GM21717 (cell line): ENCODE data around the gene BUB3.

Source experiments
- ATAC-seq: cut with Tn5 transposase; IDR thresholded peaks from one replicate; pipeline ENCODE4 v1.9.1; 2021; ENCODE audit warnings: mild to moderate bottlenecking, moderate library complexity; ENCODE audit not compliant: unreplicated experiment

The BUB3 gene, protein sequence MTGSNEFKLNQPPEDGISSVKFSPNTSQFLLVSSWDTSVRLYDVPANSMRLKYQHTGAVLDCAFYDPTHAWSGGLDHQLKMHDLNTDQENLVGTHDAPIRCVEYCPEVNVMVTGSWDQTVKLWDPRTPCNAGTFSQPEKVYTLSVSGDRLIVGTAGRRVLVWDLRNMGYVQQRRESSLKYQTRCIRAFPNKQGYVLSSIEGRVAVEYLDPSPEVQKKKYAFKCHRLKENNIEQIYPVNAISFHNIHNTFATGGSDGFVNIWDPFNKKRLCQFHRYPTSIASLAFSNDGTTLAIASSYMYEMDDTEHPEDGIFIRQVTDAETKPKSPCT

DNA sequence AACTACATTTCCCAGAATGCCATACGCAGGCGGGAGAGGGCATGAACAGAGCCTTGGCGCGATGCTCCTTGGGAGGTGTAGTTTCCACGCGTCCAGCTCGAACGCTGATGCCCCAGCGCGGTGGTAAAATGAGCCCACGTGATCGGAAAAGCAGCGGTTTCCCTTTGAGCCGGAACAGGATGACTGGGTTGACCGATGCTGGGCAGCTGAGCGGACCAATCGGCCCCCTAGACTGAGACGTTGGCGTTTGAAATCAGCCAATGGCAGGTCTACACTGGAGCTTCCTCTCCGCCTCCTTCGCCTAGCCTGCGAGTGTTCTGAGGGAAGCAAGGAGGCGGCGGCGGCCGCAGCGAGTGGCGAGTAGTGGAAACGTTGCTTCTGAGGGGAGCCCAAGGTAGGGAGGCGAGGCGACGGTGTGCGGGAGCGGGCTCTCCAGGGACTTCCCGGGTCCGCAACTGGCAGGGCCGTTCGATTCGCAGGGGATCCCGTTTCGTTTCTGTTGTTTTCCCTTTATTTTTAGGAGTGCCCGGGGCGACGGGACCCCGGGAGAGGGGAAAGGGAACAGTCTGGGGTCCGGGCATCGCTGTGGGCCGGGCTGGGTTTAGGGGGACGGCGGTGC lies at the start of gene BUB3:
Gene BUB3, plus strand, starts transcription at position 311 of the 619 bp plus-strand sequence. CDS start 516 bp downstream, outside the sequence.
- peak; percentile 96 for ATAC-seq

DNA sequence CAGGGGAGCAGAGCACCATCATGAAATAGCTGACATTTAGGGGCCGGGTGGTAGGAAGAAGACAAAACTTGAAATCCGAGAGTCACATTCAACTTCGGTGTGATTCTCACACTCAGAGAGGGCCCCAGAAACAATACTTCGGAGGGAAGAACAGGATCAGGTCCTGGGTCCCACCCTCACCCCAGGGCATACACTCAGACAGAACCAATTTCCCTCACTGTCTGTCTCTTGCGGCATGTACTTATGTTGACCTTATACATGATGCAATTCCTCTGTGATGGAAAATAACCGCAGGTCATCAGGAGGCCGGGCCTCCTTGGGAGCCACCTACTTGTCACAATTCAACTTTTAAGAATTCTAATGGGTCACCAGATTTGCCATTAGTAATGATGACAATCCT lies 44.7 kb upstream of the BUB3 start:
- no peak for ATAC-seq

DNA sequence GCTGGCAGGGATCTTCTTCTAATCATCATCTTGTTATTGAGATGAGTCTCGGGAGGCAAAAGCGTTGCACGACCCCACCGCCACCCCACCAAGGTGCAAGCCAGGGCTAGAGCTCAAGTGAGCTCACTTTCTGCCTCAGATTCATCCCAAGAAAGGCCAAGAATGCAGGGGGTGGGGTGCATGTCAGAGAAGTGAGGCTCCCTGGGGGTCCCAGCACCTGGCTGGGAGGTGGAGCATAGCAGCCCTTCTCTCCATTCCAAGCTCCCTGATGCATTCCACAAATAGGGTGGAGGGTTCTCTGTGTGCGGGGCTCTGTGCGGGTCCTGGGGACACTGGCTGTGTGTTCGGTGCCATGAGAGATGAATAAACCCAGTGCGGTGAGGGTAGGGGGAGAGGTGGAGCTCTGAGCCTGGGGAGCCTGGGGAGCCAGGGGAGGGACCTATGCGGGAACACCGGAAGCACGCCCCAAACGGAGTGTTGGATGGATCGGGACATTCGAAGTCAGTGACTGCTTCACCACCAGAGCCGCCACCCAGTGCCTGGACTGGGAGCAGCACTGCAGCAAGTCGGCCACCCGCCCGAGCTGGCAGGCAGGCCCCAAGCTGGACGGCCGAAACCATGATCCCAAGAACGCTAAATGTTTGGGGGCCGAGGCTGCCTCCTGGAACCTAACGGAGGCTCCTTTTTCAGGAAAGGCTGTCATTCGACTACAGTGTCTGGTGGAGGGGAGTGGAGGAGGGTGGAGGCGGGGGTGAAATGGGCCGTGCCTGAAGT lies 36.4 kb upstream of the BUB3 start:
- no peak for ATAC-seq

DNA sequence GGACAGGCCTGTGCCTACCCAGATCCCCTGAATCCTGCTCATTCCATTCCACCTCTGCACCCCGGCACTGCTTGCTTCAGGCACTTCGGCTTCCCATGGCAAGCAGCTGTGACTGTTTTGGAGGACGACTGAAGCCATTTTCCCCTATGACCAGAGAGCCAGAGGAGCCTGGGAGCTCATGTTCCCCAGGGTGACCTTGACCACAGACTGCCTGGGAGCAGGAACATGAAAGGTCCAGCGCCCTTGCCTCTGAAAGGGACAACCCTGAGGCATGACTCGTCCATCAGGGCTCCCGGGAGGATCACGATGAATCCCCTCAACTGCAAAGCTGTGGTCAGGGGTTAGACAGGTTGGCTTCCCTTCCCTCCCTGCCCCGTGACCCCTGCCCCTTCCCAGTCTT lies 35.1 kb upstream of the BUB3 start:
- ATAC-seq, result no peak

DNA sequence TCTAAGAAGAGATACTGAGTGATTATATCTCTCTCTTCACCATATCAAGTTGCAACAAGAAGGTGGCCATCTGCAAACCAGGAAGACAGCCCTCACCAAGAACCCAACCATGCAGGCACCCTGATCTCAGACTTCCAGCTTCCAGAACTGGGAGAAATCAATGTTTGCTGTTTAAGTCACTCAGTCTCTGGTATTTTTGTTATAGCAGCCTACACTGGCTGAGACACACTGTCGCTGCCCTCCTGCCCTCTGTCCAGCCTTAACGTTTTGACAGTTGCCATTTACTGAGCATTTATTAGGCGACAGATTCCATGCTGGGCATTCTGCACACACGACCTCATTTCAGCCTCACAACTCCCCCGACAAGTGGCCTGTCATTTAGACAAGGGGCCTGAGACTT lies 28.0 kb upstream of the BUB3 start:
- ATAC-seq, result no peak

DNA sequence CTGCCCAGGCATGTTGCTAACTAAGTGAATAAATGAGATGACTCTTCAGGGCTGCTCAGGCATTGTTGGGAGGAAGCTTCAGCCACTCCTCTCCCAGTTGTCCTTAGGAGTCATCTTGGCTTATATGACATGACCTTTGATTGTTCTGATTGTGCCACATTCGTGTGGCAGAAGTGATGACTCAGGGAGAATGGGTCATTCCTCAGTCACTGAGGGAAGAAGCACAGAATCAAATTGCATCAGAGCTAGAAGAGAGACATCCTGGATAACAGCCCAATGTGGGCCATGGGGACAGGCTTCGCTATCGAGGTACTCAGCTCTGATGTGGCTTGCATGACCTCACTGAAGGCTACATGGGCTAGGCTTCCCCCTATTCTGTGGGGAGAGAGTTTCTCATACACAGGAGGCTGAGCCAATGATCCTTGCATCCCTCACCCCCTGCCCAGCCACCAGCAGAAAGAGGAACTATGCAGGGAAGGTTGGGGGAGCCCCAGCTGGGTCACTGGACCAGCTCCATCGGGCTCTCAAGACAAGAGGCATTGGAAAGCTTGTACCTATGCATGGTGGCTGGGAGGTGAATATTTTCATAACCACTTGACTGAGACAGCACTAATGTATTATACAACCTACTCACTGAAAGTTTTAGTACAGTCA lies 24.5 kb upstream of the BUB3 start:
- ATAC-seq, result no peak

DNA sequence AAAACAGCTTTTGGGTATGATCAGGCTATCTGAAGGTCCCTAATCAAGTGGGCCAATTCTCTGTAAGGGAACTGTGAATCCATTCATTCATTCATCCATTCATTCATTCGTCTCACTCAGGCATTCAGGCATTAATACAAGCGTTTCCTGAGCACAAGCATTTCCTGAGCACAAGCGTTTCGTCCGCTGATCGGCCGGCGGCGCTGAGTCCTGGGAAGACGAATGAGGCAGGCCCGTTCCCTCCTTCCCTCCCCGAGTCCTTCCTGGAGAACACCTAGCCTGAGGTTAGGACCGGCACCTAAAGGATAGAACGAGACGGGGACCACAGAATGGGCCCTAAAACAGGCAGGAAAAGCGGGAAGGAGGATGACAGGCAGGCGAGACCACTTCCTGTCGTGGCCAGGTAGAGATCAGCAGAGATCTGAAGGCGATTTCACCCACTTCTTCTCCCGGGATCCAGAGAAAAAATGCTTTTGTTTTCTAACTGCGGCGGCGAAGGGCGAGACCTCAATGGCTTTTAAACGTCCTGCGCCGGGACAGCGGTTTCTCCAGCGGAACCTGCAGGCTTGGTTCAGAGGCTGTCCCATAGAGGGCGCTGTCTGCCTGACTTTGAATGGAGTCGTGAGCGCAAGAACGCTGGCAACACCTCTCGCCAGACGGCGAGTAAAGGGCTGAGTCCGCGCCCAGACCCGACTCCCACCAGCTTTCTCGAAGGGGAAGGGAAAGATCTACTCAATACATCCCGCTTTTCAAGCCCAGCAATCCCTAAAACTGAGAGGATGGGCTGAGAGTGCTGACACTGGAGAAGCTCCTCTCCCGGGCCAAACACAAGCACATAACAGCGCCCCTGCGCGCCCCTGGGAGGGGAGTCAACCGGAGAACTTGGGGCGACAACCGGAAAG lies 21.4 kb upstream of the BUB3 start:
- no peak for ATAC-seq

DNA sequence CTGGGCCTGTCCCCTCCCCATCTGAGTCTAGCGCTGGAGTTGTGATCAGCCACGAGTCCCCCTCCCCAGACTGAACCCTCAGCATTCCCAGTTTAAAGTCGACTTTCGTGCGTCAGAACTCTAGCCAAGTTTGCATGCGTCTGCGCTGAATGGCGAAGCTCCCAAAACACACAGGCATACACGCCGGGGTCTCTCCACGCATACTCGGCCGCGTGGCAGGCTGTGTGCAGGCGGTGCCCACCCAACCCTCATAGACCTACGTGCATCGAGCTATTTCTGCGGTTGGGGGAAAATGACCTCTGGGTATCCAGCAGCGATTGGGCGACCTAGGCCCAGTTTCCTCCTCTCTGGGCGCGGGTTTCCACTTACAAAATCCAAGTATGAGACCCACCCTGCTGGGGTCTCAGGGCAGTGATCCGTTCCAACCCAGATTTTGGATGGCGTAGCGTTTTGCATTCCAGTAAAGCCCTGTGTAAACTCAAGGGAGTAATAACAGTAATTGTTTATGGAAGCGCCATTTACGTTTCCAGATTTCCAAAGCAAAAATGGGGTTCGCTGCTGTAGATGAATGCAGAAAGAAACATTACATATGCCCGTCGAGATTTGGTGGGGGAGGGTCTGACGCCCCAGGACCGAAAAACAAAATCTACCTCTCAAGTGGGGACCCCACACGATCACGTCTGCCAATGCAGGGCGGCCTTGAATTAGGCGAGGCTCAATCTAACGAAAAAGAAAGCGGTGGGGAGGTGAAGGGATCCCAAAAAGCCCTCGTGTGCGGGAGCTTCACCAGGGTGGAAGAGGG lies 20.5 kb upstream of the BUB3 start:
- ATAC-seq, result no peak

DNA sequence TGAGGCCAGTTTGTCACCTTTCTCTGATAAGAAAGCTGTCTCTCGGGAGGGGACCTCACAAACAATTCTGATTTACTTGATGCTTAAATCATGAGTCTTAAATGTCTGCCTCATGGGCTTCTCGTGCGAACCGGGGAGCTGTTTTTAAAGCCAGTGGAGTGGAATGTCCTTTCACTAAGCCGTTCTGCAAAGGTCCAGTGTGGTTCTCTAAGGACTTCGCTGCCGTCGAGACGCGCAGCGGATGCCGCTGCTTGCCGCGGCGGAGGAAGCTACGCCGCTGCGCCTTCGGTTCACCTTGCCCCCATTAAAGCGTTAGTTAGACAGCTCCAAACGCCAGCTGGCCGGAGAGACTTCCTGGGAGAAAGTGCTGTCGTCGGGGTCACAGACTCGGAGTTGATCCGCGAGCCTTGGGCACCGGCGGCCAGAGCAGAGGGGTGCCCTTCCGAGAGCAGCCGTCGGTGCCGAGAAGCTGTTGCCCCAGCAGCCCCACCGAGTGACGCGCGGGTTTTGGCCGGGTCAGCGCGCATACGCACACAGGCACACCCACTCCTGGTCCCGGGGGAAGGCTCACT lies 19.8 kb upstream of the BUB3 start:
- no peak for ATAC-seq

DNA sequence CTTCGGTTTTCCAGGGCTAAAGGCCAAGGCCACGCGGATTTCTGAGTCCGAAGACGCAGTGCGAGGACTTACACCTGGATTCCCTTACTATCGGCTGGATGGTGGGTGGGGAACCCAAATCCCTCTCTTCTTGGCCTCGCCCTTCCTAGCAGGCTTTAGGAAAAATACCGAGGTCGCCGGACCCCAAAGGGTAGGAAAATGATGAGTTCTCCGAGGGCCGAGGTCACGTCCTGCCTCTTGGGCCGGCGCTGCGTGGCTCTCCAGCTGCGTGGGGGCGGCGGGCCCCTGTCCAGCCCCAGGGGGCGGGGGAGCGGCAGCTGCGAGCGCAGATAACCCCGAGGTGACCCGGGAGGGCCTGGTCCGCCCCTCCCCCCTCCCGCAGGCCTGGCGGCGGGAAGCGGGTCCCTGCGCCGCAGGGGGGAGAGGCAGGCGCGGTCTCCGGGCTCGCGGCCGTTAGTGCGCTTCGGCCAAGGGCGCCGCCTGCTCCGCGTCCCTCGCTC lies 19.2 kb upstream of the BUB3 start:
- no peak for ATAC-seq

DNA sequence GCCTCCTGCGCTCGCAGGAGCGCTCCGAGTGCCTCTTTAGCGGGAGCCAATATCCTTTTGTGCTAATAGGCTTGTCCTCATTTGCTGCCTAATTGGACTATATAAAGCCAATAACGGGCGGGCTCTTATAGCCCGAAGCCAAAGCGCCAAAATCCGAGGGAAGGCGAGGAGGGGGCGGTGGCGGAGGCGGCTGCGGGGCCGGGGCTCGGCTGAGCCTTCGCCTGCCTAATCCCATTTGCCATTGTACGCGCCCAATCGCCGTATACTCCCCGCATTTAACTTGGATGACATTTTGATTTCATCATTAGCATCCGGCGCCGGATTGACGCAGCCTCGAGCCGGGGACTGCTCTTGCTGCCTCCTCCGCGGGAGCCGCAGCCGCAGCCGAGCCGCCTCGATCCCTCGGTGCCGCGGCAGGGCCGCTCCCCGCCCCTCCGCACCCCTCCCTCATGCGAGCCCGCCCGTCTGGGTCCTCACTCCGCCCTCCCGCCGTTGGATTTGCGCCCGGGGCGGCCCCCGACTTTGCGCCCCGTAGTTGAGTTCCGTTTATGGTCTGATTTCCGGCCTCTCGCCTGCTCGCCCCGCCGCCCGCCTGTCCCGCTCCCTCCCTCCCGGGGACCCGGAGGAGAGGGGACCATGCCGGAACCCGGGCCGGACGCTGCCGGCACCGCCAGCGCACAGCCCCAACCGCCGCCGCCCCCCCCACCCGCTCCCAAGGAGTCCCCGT lies 18.6 kb upstream of the BUB3 start, which contains the start of gene HMX3:
Gene HMX3, plus strand, starts transcription at position 556 of the 727 bp plus-strand sequence. Its CDS starts 81 bp downstream, at position 637.
- ATAC-seq, result no peak

DNA sequence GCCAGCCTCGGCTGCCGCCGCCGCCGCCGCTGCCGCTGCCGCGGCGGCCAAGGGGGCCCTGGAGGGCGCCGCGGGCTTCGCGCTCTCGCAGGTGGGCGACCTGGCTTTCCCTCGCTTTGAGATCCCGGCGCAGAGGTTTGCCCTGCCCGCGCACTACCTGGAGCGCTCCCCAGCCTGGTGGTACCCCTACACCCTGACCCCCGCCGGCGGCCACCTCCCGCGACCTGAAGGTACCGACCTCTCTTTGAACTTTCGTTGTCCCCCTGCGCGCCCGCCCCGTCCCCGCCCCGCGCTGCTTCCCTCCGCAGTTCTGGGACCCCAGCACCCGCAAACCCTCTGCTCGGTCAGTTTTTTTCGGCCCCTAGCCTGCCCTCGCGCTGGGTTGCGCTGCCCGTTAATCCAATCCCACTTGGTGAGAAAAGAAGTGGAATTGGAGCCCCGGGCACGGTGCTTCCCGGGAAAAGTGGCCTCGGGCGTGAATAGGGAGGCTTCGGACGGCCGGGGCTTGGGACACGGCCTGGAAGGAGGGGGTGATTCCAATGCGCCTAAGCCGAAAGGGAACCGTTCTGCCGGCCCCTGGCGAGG lies 17.9 kb upstream of the BUB3 start:
- ATAC-seq, result no peak

DNA sequence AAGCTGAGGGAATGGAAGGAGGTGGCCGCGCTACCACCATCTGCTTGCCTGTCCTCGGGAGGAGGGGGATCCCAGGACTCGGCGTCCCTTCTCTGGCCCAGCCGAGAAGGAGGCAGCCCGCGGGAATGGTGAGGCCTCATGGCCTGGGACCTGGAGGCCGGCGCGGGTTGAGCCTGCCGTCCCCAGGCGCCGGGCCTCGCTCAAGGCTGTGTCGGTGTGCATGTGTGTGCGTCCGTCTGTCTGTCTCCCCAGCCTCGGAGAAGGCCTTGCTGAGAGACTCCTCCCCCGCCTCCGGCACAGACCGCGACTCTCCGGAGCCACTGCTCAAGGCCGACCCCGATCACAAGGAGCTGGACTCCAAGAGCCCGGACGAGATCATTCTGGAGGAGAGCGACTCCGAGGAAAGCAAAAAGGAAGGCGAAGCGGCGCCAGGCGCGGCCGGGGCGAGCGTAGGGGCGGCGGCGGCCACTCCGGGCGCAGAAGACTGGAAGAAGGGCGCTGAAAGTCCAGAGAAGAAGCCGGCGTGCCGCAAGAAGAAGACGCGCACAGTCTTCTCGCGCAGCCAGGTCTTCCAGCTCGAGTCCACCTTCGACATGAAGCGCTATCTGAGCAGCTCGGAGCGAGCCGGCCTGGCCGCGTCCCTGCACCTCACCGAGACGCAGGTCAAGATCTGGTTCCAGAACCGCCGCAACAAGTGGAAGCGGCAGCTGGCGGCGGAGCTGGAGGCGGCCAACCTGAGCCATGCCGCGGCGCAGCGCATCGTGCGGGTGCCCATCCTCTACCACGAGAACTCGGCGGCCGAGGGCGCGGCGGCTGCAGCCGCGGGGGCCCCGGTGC lies 17.2 kb upstream of the BUB3 start:
- no peak for ATAC-seq

DNA sequence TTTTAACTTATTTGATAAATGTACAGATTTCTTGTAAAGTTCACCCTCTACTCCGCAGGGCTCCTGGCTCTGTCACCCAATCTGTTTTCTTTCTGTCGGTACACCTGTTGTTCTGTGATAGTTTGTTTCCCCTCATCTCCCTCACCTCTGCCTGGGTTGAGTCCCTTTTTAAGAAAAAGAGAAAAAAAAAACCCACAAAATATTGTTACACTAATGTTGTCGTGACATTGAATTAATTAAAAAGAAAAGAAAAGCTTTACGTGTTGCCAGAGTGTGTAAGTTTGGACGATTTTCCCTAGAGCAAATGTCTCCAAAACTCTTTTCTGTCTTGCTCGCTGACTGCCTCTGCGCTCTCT lies 15.1 kb upstream of the BUB3 start:
- no peak for ATAC-seq

DNA sequence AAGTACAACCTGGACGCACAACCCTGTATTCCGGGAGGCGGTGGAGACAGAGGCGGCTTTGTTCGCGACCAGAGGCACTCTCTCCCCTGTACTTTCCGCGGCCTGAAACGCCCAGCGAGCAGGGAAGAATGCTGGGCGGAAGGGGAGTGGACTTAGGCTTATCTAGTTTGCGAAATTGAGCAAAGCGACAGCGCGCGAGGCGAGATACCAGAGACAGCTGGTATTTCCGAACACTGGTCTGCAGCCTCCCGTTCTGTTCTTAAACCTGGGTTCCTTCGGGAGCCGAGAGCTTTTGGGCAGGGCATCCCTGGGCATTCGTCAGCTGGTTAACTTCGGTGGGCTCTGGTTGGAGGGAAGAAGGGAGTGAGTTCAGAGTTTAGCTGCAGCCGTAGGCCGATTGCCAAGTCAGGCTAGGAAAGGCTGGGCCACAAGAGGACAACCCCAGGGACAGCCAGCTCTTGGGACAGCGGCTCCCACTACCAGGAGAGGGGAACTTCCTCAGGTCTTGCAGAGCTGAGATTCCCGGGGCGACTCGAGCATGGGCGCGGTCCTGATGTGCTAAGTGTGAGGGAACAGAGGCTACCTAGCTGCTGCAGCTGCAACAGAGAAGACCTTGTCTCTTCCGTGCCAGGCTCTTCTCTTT lies 14.6 kb upstream of the BUB3 start:
- no peak for ATAC-seq

DNA sequence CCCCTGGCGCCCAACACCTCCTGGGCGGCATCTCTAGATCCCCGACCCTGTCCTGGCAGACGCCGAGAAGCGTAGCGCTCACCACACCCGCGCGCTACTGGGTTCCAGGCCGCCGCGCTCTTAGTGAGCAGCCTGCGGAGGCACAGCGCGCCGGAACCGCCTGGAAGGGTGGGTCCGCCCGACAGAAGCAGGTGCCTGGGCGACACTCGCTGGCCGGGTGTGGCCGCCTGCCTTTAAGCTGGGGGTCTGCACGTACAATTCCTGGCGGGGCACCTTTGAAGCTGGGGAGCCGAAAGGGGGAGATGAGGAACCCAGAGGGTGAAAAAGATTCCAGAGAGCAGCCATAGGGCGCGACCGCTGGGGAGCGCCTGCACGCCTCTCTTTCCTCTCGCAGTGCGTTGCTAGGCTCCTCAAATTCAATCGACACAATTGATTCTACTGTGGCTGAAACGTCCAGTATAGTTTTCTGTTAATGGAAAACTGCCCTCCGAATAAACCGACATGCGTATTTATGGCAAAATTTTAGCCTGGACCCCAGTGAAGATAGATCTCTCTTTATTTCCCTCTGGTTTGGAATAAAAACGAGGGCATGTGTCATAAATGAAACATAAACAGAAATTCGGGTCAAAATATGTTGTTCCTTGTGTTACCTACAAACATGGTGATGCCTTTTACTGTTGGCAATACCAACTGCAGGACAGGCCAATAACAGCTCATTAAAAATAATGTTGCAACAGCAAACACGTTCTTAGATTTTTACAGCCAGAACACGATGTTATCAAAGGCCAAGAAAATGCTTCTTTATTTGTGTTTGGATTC lies 13.8 kb upstream of the BUB3 start:
- ATAC-seq, result no peak
